HEK293 (cell line): ENCODE results near the gene DCHS2.

ENCODE experiments used
- CTCF ChIA-PET: fragments of 350-600 bp; formaldehyde crosslinking; extraction: SDS; loops from one replicate; lab custom pipeline; 2021; ENCODE audit warnings: antibody characterized with exemption; lab: Yijun Ruan, JAX
- POLR2A ChIA-PET: fragments of 300-600 bp; formaldehyde crosslinking; extraction: SDS; loops from one replicate; lab custom pipeline; 2020; ENCODE audit warnings: antibody characterized with exemption, inconsistent platforms; lab: Yijun Ruan, JAX
- H3K27ac ChIP-seq: fragments of 200-500 bp; sonication (Bioruptor generic); 2 replicates; pipeline ENCODE4 v1.5.1; 2014; ENCODE audit warnings: low read depth, low read length, control low read depth, inconsistent platforms; ENCODE audit errors: extremely low read depth
- H3K36me3 ChIP-seq, 2 experiments: fragments of 200-500 bp in 1 of 2; sonication (Bioruptor generic) in 1 of 2; 1 replicate in 1 of 2; 2 replicates in 1 of 2; pipeline ENCODE4 v1.5.1; 2014 to 2017; ENCODE audit warnings: inconsistent platforms in 2 of 2, low read length in 2 of 2; ENCODE audit not compliant: control insufficient read depth in 2 of 2, insufficient read depth in 1 of 2
- H3K4me1 ChIP-seq: fragments of 200-500 bp; sonication (Bioruptor generic); 2 replicates; pipeline ENCODE4 v1.5.1; 2014; ENCODE audit warnings: mild to moderate bottlenecking, low read length, inconsistent platforms; ENCODE audit not compliant: control insufficient read depth, insufficient read depth
- H3K4me3 ChIP-seq: 2 replicates; pipeline ENCODE4 v1.5.1; 2011; ENCODE audit warnings: low read depth, mild to moderate bottlenecking, control low read depth, low read length, moderate library complexity
- H3K9me3 ChIP-seq: fragments of 200-500 bp; sonication (Bioruptor generic); 2 replicates; pipeline ENCODE4 v1.5.1; 2014; ENCODE audit warnings: low read depth, low read length, inconsistent platforms; ENCODE audit not compliant: control insufficient read depth, insufficient read depth
- ATF2 ChIP-seq: fragments of 450-650 bp; formaldehyde crosslinking; IDR thresholded peaks from 2 replicates; pipeline ENCODE4 v1.5.1; 2016; ENCODE audit warnings: missing biosample characterization, missing genetic modification characterization, low read depth
- GLI4 ChIP-seq: fragments of 450-650 bp; formaldehyde crosslinking; IDR thresholded peaks from 2 replicates; pipeline ENCODE4 v1.5.1; 2016; ENCODE audit warnings: missing biosample characterization, missing genetic modification characterization
- HIC1 ChIP-seq: fragments of 450-650 bp; formaldehyde crosslinking; IDR thresholded peaks from 2 replicates; pipeline ENCODE4 v1.5.1; 2016; ENCODE audit warnings: missing biosample characterization, missing genetic modification characterization
- HOXA7 ChIP-seq: sonication (generic); formaldehyde crosslinking; IDR thresholded peaks from 2 replicates; pipeline ENCODE4 v1.8.1; 2022; ENCODE audit warnings: missing genetic modification reagents, borderline replicate concordance
- KLF17 ChIP-seq: fragments of 450-650 bp; formaldehyde crosslinking; IDR thresholded peaks from 2 replicates; pipeline ENCODE4 v1.5.1; 2016; ENCODE audit warnings: missing biosample characterization, missing genetic modification characterization
- KLF8 ChIP-seq: fragments of 450-650 bp; formaldehyde crosslinking; IDR thresholded peaks from 2 replicates; pipeline ENCODE4 v1.5.1; 2016; ENCODE audit warnings: missing biosample characterization, missing genetic modification characterization
- SALL2 ChIP-seq: fragments of 450-650 bp; formaldehyde crosslinking; IDR thresholded peaks from 2 replicates; pipeline ENCODE4 v1.5.0; 2017; ENCODE audit warnings: missing biosample characterization, mild to moderate bottlenecking, missing genetic modification characterization, borderline replicate concordance
- SCRT1 ChIP-seq: fragments of 450-650 bp; formaldehyde crosslinking; IDR thresholded peaks from 2 replicates; pipeline ENCODE4 v1.5.1; 2016; ENCODE audit warnings: missing biosample characterization, missing genetic modification characterization, borderline replicate concordance
- SP2 ChIP-seq: fragments of 450-650 bp; formaldehyde crosslinking; IDR thresholded peaks from 2 replicates; pipeline ENCODE4 v1.5.1; 2016; ENCODE audit warnings: missing biosample characterization, missing genetic modification characterization
- ZBTB17 ChIP-seq: fragments of 450-650 bp; formaldehyde crosslinking; IDR thresholded peaks from 2 replicates; pipeline ENCODE4 v1.5.1; 2016; ENCODE audit warnings: missing biosample characterization, missing genetic modification characterization
- ZBTB20 ChIP-seq: fragments of 450-650 bp; formaldehyde crosslinking; IDR thresholded peaks from 2 replicates; pipeline ENCODE4 v1.5.1; 2016; ENCODE audit warnings: missing biosample characterization, missing genetic modification characterization
- ZBTB8A ChIP-seq: fragments of 450-650 bp; formaldehyde crosslinking; IDR thresholded peaks from 2 replicates; pipeline ENCODE4 v1.5.1; 2016; ENCODE audit warnings: missing biosample characterization, missing genetic modification characterization
- ZFP37 ChIP-seq: fragments of 450-650 bp; formaldehyde crosslinking; IDR thresholded peaks from 2 replicates; pipeline ENCODE4 v1.5.1; 2016; ENCODE audit warnings: missing biosample characterization, missing genetic modification characterization
- ZNF24 ChIP-seq: fragments of 450-650 bp; formaldehyde crosslinking; IDR thresholded peaks from 2 replicates; pipeline ENCODE4 v1.5.1; 2016; ENCODE audit warnings: missing biosample characterization, missing genetic modification characterization
- ZNF302 ChIP-seq: fragments of 450-650 bp; formaldehyde crosslinking; IDR thresholded peaks from 2 replicates; pipeline ENCODE4 v1.5.1; 2016; ENCODE audit warnings: missing biosample characterization, missing genetic modification characterization, low read depth
- ZNF394 ChIP-seq: fragments of 450-650 bp; formaldehyde crosslinking; IDR thresholded peaks from 2 replicates; pipeline ENCODE4 v1.5.1; 2016; ENCODE audit warnings: missing biosample characterization, missing genetic modification characterization, mild to moderate bottlenecking, moderate library complexity, borderline replicate concordance
- ZNF433 ChIP-seq: fragments of 450-650 bp; formaldehyde crosslinking; IDR thresholded peaks from 2 replicates; pipeline ENCODE4 v1.5.1; 2016; ENCODE audit warnings: missing biosample characterization, missing genetic modification characterization, low read depth
- ZNF530 ChIP-seq: fragments of 450-650 bp; formaldehyde crosslinking; IDR thresholded peaks from 2 replicates; pipeline ENCODE4 v1.5.1; 2016; ENCODE audit warnings: low read depth, missing biosample characterization, missing genetic modification characterization
- ZNF585B ChIP-seq: fragments of 450-650 bp; formaldehyde crosslinking; IDR thresholded peaks from 2 replicates; pipeline ENCODE4 v1.5.1; 2016; ENCODE audit warnings: missing biosample characterization, missing genetic modification characterization
- ZNF600 ChIP-seq: fragments of 450-650 bp; formaldehyde crosslinking; IDR thresholded peaks from 2 replicates; pipeline ENCODE4 v1.5.1; 2016; ENCODE audit warnings: missing biosample characterization, missing genetic modification characterization
- ZNF610 ChIP-seq: fragments of 450-650 bp; formaldehyde crosslinking; IDR thresholded peaks from 2 replicates; pipeline ENCODE4 v1.5.1; 2016; ENCODE audit warnings: missing biosample characterization, missing genetic modification characterization, borderline replicate concordance
- ZNF621 ChIP-seq: fragments of 450-650 bp; formaldehyde crosslinking; IDR thresholded peaks from 2 replicates; pipeline ENCODE4 v1.5.1; 2017; ENCODE audit warnings: missing biosample characterization, missing genetic modification characterization
- ZNF701 ChIP-seq: fragments of 450-650 bp; formaldehyde crosslinking; IDR thresholded peaks from 2 replicates; pipeline ENCODE4 v1.5.1; 2016; ENCODE audit warnings: missing biosample characterization, missing genetic modification characterization
- TF ChIP-seq, protein P1 (sequence below): fragments of 450-650 bp; formaldehyde crosslinking; IDR thresholded peaks from 2 replicates; pipeline ENCODE4 v1.5.1; 2016; ENCODE audit warnings: missing biosample characterization, missing genetic modification characterization
- TF ChIP-seq, protein P2 (sequence below): fragments of 450-650 bp; formaldehyde crosslinking; IDR thresholded peaks from 2 replicates; pipeline ENCODE4 v1.5.1; 2016; ENCODE audit warnings: missing biosample characterization, missing genetic modification characterization
- TF ChIP-seq, protein P3 (sequence below): fragments of 450-650 bp; formaldehyde crosslinking; IDR thresholded peaks from 2 replicates; pipeline ENCODE4; 2016; ENCODE audit warnings: missing biosample characterization, missing genetic modification characterization

Gene DCHS2

DNA sequence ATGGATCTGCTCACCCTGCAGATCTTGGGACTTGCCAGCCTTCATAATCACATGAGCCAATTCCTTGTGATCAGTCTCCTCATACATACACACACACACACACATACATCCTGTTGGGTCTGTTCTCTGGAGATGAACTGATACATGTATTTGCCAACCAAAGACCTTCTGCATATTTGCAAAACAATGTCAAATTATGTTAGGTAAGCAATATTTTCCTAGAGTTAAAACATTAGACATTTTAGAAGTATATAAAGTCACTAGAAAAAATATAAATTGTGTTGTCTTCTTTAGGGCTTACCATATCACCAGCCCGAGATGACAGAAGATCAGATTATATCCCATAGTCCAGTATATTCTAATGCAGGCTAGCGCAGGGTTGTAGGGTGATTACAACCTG lies 156.0 kb downstream of the DCHS2 start:
- ChIA-PET POLR2A (no interaction called here), CTCF (no interaction called here)
- Histone ChIP-seq H3K27ac (no peak overlapping the region), H3K4me1 (no peaks in the 10 kb centered on the region), H3K36me3 (no peaks in the 10 kb centered on the region), H3K9me3 (no peaks in the 10 kb centered on the region), H3K4me3 (no peak overlapping the region)
- TF ChIP-seq ZNF24 (tag by site-specific recombination) (no peak), KLF8 (tag by site-specific recombination) (no peak), HOXA7 (no peak), KLF17 (tag by site-specific recombination) (no peak), ZNF701 (tag by site-specific recombination) (no peak), HIC1 (no peak), ZNF302 (tag by site-specific recombination) (no peak), SALL2 (tag by site-specific recombination) (no peak), ZNF621 (tag by site-specific recombination) (no peak), ZNF600 (no peak), SP2 (no peak), ZNF394 (tag by site-specific recombination) (no peak), ZBTB17 (tag by site-specific recombination) (no peak), ZNF433 (no peak)
- TF ChIP-seq, protein P1, sequence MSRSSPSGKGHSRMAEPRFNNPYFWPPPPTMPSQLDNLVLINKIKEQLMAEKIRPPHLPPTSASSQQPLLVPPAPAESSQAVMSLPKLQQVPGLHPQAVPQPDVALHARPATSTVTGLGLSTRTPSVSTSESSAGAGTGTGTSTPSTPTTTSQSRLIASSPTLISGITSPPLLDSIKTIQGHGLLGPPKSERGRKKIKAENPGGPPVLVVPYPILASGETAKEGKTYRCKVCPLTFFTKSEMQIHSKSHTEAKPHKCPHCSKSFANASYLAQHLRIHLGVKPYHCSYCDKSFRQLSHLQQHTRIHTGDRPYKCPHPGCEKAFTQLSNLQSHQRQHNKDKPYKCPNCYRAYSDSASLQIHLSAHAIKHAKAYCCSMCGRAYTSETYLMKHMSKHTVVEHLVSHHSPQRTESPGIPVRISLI (tag by site-specific recombination) = no peak
- TF ChIP-seq, protein P2, sequence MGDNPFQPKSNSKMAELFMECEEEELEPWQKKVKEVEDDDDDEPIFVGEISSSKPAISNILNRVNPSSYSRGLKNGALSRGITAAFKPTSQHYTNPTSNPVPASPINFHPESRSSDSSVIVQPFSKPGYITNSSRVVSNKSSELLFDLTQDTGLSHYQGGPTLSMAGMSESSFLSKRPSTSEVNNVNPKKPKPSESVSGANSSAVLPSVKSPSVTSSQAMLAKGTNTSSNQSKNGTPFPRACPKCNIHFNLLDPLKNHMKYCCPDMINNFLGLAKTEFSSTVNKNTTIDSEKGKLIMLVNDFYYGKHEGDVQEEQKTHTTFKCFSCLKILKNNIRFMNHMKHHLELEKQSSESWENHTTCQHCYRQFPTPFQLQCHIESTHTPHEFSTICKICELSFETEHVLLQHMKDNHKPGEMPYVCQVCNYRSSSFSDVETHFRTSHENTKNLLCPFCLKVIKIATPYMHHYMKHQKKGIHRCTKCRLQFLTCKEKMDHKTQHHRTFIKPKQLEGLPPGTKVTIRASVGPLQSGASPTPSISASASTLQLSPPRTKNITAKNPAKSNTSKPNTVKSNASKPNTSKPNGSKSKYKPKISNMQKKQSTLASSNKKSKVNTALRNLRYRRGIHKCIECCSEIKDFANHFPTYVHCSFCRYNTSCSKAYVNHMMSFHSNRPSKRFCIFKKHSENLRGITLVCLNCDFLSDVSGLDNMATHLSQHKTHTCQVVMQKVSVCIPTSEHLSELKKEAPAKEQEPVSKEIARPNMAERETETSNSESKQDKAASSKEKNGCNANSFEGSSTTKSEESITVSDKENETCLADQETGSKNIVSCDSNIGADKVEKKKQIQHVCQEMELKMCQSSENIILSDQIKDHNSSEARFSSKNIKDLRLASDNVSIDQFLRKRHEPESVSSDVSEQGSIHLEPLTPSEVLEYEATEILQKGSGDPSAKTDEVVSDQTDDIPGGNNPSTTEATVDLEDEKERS (tag by site-specific recombination) = no peak

DNA sequence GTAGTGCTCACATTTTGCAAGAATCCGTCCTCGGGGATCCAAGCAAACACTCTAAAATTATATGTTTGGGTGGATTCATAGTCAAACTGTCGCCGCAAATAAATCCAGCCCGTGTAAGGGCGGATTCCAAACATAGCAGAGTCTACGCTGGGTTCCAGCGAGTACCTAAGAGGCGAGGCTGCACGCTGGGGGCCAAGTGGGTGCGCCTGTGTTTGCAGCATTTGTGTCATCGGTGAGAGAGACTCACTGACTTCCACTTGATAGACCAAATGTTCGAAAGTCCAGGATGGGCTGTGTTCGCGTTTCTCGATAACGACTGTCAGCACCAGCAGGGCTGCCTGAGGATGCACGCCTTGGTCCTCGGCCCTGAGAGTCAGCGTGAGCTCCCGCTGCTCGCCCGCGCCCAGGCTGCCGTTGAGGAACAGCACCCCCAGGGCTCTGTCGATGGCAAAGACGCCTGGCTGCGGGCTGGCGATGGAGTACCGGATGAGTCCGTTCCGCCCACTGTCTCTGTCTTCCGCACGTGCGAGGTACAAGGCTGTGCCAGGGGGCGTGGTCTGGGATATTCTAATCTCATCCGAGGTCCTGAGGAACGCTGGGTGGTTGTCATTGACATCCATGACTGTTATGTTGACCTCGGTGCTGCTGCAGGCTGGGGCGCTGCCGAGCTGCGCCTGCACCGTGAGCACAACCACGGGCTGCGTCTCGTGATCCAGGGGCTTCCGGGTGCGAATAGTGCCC lies 158.7 kb downstream of the DCHS2 start:
- ChIA-PET CTCF (interaction anchor here (0.7 to 4.7 kb wide), 3 partner anchors 86 to 487 kb away, joined by 3 to 36 read pairs (median 4); no protein-coding TSS in a partner anchor), POLR2A (no interaction called here)
- H3K4me3 ChIP-seq = no peak overlapping the region
- no peaks in the 10 kb centered on the region for H3K4me1 ChIP-seq
- no peaks in the 10 kb centered on the region for H3K9me3 ChIP-seq
- no peak overlapping the region for H3K27ac ChIP-seq
- H3K36me3 ChIP-seq = no peaks in the 10 kb centered on the region
- TF ChIP-seq ZNF610 = no peak
- no peak for TF ChIP-seq ZNF530 (tag by site-specific recombination)
- TF ChIP-seq ZBTB8A (tag by site-specific recombination) = no peak
- no peak for TF ChIP-seq ATF2 (tag by site-specific recombination)
- no peak for TF ChIP-seq SCRT1 (tag by site-specific recombination)
- no peak for TF ChIP-seq ZNF585B
- TF ChIP-seq ZFP37 (tag by site-specific recombination) = no peak
- TF ChIP-seq, protein P3, sequence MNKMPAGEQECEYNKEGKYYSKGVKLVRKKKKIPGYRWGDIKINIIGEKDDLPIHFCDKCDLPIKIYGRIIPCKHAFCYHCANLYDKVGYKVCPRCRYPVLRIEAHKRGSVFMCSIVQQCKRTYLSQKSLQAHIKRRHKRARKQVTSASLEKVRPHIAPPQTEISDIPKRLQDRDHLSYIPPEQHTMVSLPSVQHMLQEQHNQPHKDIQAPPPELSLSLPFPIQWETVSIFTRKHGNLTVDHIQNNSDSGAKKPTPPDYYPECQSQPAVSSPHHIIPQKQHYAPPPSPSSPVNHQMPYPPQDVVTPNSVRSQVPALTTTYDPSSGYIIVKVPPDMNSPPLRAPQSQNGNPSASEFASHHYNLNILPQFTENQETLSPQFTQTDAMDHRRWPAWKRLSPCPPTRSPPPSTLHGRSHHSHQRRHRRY (tag by site-specific recombination) = no peak
- no peak for TF ChIP-seq GLI4 (tag by site-specific recombination)
- TF ChIP-seq ZBTB20 (tag by site-specific recombination) = no peak
